HepG2 (cell line): ENCODE data around the gene ZMYND10. TPM values are rescaled to one million over a fixed set of nuclear protein-coding genes. Genes with fewer than 3 reads are reported as not detected.

Experiments
- BORCS8-MEF2B ChIP-seq: sonication (generic); formaldehyde crosslinking; IDR thresholded peaks from 2 replicates; pipeline ENCODE4 v1.8.0; 2022; ENCODE audit warnings: mild to moderate bottlenecking, missing genetic modification reagents
- ELK4 ChIP-seq: sonication (generic); formaldehyde crosslinking; IDR thresholded peaks from 2 replicates; pipeline ENCODE4 v1.9.0; 2021; ENCODE audit warnings: missing genetic modification reagents, borderline replicate concordance
- GATA4 ChIP-seq: sonication (generic); IDR thresholded peaks from 2 replicates; pipeline ENCODE4 v1.6.1; 2016; ENCODE audit warnings: antibody characterized with exemption, low read depth, borderline replicate concordance
- HOXD1 ChIP-seq: sonication (generic); formaldehyde crosslinking; IDR thresholded peaks from 2 replicates; pipeline ENCODE4 v1.5.0; 2020; ENCODE audit warnings: missing genetic modification reagents
- SMYD3 ChIP-seq: sonication (generic); formaldehyde crosslinking; IDR thresholded peaks from 2 replicates; pipeline ENCODE4 v1.8.1; 2023; ENCODE audit warnings: mild to moderate bottlenecking, missing genetic modification reagents
- ZBTB25 ChIP-seq: IDR thresholded peaks from 2 replicates; pipeline ENCODE4 v1.6.1; 2018; ENCODE audit warnings: missing genetic modification reagents
- ZFP1 ChIP-seq: IDR thresholded peaks from 2 replicates; pipeline ENCODE4 v1.6.1; 2016
- ZNF136 ChIP-seq: sonication (generic); formaldehyde crosslinking; IDR thresholded peaks from 2 replicates; pipeline ENCODE4 v1.8.1; 2022; ENCODE audit warnings: low read depth, mild to moderate bottlenecking, moderate library complexity, missing genetic modification reagents
- ZNF160 ChIP-seq: sonication (generic); formaldehyde crosslinking; IDR thresholded peaks from 2 replicates; pipeline ENCODE4 v1.8.0; 2022; ENCODE audit warnings: mild to moderate bottlenecking, inconsistent platforms, missing genetic modification reagents
- ZNF180 ChIP-seq: sonication (generic); formaldehyde crosslinking; IDR thresholded peaks from 2 replicates; pipeline ENCODE4 v1.4.0; 2020; ENCODE audit warnings: low read depth, missing genetic modification reagents, borderline replicate concordance
- ZNF225 ChIP-seq: sonication (generic); formaldehyde crosslinking; IDR thresholded peaks from 2 replicates; pipeline ENCODE4 v1.4.0; 2020; ENCODE audit warnings: mild to moderate bottlenecking, missing genetic modification reagents
- ZNF263 ChIP-seq: sonication (generic); formaldehyde crosslinking; IDR thresholded peaks from 2 replicates; pipeline ENCODE4 v1.4.0; 2020; ENCODE audit warnings: missing genetic modification reagents
- ZNF292 ChIP-seq: sonication (generic); formaldehyde crosslinking; IDR thresholded peaks from 2 replicates; pipeline ENCODE4 v1.8.1; 2022; ENCODE audit warnings: mild to moderate bottlenecking, low read depth, missing genetic modification reagents, borderline replicate concordance
- ZNF563 ChIP-seq: sonication (generic); formaldehyde crosslinking; IDR thresholded peaks from 2 replicates; pipeline ENCODE4 v1.8.0; 2022; ENCODE audit warnings: mild to moderate bottlenecking, moderate library complexity, missing genetic modification reagents
- ZNF615 ChIP-seq: sonication (generic); formaldehyde crosslinking; IDR thresholded peaks from 2 replicates; pipeline ENCODE4 v1.5.0; 2020; ENCODE audit warnings: mild to moderate bottlenecking, missing genetic modification reagents, borderline replicate concordance
- polyA plus RNA-seq, 8 experiments: library from polyadenylated mRNA; depleted of rRNA in 3 of 8; stranded (reverse) in 7 of 8; unstranded in 1 of 8; fragments of >200 nt; fragmentation: Illumina TruSeq in 4 of 8; extraction: Trizol in 4 of 8; gene quantifications; 2 replicates each; pipeline versions ENCODE4 v1.2.1 to v1.2.3, GENCODE V29; 2011 to 2016; ENCODE audit warnings: low read depth in 4 of 8, missing spikeins in 1 of 8, mixed read lengths in 1 of 8; ENCODE audit not compliant: insufficient read depth in 1 of 8
- total RNA-seq, 5 experiments: library from RNA; depleted of rRNA; stranded (reverse); fragments of >200 nt; fragmentation: Illumina TruSeq; extraction: Trizol; gene quantifications; 2 replicates each; pipeline ENCODE4 v1.2.3, GENCODE V29; 2016; ENCODE audit warnings: low read depth in 1 of 5
- TF ChIP-seq, protein P1 (sequence below): sonication (generic); formaldehyde crosslinking; IDR thresholded peaks from 2 replicates; pipeline ENCODE4 v1.4.0; 2020; ENCODE audit warnings: missing genetic modification reagents
- TF ChIP-seq, protein P2 (sequence below): sonication (generic); formaldehyde crosslinking; IDR thresholded peaks from 2 replicates; pipeline ENCODE4 v1.8.1; 2023; ENCODE audit warnings: mild to moderate bottlenecking, missing genetic modification reagents, borderline replicate concordance
- TF ChIP-seq, protein P3 (sequence below): sonication (generic); formaldehyde crosslinking; IDR thresholded peaks from 2 replicates; pipeline ENCODE4 v1.8.1; 2022; ENCODE audit warnings: low read depth, mild to moderate bottlenecking, missing genetic modification reagents

The ZMYND10 gene
- total and polyA plus RNA-seq, 2 of the 13 experiments (the other 11 are each of a cell fraction or from before 2014, with no cell fraction given), result 0.60 to 0.74 TPM

- TF ChIP-seq ELK4 (CRISPR knock-in tag) (no peak), HOXD1 (peak; percentile 64; the same call in 1 of the 2 replicates), ZNF563 (CRISPR knock-in tag) (peak; percentile 55; the same call in 1 of the 2 replicates), ZNF615 (CRISPR knock-in tag) (peak; percentile 91; the same call in 1 of the 2 replicates), ZNF160 (CRISPR knock-in tag) (peak; percentile 82; the same call in 1 of the 2 replicates), ZBTB25 (CRISPR knock-in tag) (peak; percentile 48; the same call in 1 of the 2 replicates), ZNF263 (peak; percentile 31; the same call in 1 of the 2 replicates), SMYD3 (peak; percentile 96), BORCS8-MEF2B (peak; percentile 84), ZNF180 (CRISPR knock-in tag) (no peak), ZNF136 (0 out of 2 replicates have a peak, but pooled peaks have one; percentile 12), ZFP1 (CRISPR knock-in tag) (0 out of 2 replicates have a peak, but pooled peaks have one; percentile 40), ZNF225 (CRISPR knock-in tag) (0 out of 2 replicates have a peak, but pooled peaks have one; percentile 23), ZNF292 (CRISPR knock-in tag) (peak; percentile 62; the same call in 1 of the 2 replicates), GATA4 (peak; percentile 77; the same call in 1 of the 2 replicates)
- TF ChIP-seq, protein P1, sequence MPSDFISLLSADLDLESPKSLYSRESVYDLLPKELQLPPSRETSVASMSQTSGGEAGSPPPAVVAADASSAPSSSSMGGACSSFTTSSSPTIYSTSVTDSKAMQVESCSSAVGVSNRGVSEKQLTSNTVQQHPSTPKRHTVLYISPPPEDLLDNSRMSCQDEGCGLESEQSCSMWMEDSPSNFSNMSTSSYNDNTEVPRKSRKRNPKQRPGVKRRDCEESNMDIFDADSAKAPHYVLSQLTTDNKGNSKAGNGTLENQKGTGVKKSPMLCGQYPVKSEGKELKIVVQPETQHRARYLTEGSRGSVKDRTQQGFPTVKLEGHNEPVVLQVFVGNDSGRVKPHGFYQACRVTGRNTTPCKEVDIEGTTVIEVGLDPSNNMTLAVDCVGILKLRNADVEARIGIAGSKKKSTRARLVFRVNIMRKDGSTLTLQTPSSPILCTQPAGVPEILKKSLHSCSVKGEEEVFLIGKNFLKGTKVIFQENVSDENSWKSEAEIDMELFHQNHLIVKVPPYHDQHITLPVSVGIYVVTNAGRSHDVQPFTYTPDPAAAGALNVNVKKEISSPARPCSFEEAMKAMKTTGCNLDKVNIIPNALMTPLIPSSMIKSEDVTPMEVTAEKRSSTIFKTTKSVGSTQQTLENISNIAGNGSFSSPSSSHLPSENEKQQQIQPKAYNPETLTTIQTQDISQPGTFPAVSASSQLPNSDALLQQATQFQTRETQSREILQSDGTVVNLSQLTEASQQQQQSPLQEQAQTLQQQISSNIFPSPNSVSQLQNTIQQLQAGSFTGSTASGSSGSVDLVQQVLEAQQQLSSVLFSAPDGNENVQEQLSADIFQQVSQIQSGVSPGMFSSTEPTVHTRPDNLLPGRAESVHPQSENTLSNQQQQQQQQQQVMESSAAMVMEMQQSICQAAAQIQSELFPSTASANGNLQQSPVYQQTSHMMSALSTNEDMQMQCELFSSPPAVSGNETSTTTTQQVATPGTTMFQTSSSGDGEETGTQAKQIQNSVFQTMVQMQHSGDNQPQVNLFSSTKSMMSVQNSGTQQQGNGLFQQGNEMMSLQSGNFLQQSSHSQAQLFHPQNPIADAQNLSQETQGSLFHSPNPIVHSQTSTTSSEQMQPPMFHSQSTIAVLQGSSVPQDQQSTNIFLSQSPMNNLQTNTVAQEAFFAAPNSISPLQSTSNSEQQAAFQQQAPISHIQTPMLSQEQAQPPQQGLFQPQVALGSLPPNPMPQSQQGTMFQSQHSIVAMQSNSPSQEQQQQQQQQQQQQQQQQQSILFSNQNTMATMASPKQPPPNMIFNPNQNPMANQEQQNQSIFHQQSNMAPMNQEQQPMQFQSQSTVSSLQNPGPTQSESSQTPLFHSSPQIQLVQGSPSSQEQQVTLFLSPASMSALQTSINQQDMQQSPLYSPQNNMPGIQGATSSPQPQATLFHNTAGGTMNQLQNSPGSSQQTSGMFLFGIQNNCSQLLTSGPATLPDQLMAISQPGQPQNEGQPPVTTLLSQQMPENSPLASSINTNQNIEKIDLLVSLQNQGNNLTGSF (CRISPR knock-in tag), result 0 out of 2 replicates have a peak, but pooled peaks have one; percentile 30
- TF ChIP-seq, protein P2, sequence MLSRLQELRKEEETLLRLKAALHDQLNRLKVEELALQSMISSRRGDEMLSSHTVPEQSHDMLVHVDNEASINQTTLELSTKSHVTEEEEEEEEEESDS (CRISPR knock-in tag), result peak; percentile 88; the same call in 1 of the 2 replicates
- TF ChIP-seq, protein P3, sequence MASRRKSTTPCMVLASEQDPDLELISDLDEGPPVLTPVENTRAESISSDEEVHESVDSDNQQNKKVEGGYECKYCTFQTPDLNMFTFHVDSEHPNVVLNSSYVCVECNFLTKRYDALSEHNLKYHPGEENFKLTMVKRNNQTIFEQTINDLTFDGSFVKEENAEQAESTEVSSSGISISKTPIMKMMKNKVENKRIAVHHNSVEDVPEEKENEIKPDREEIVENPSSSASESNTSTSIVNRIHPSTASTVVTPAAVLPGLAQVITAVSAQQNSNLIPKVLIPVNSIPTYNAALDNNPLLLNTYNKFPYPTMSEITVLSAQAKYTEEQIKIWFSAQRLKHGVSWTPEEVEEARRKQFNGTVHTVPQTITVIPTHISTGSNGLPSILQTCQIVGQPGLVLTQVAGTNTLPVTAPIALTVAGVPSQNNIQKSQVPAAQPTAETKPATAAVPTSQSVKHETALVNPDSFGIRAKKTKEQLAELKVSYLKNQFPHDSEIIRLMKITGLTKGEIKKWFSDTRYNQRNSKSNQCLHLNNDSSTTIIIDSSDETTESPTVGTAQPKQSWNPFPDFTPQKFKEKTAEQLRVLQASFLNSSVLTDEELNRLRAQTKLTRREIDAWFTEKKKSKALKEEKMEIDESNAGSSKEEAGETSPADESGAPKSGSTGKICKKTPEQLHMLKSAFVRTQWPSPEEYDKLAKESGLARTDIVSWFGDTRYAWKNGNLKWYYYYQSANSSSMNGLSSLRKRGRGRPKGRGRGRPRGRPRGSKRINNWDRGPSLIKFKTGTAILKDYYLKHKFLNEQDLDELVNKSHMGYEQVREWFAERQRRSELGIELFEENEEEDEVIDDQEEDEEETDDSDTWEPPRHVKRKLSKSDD (CRISPR knock-in tag), result no peak
These were observed 42.3 kb downstream of the ZMYND10 start, which contains the start of gene HYAL1 (continued) for GRCh38 chr3:50303013-50303815.
